Liver (tissue), 9 donors: ENCODE measurements around the gene BOLA2B. TPM values are rescaled to one million over a fixed set of nuclear protein-coding genes. Genes with fewer than 3 reads are reported as not detected.
"Not testable (repeated sequence)": the region's sequence is repeated elsewhere in the genome, so short reads cannot be mapped to it uniquely, and the experiment has no call there.

Experiments
- DNase-seq: peaks from one replicate; pipeline ENCODE4 v3.0.0-alpha.2; 2017; ENCODE audit warnings: low spot score
- H3K27ac ChIP-seq, 2 donors: one replicate each; pipeline ENCODE4 v1.7.0; 2013; ENCODE audit warnings: inconsistent platforms in 2 of 2, low read length in 2 of 2, control low read depth in 1 of 2, low read depth in 1 of 2, mild to moderate bottlenecking in 1 of 2
- H3K27me3 ChIP-seq, 4 donors: one replicate each; pipeline versions ENCODE4 v1.6.1 to v1.7.0; 2013; ENCODE audit warnings: low read length in 3 of 4, inconsistent platforms in 1 of 4, mild to moderate bottlenecking in 1 of 4, moderate library complexity in 1 of 4; ENCODE audit not compliant: control insufficient read depth in 4 of 4, insufficient read depth in 4 of 4
- H3K36me3 ChIP-seq, 4 donors: one replicate each; pipeline versions ENCODE4 v1.6.1 to v1.7.0; 2013; ENCODE audit warnings: low read length in 3 of 4, mild to moderate bottlenecking in 3 of 4, low read depth in 1 of 4, moderate library complexity in 1 of 4; ENCODE audit not compliant: control insufficient read depth in 4 of 4, insufficient read depth in 3 of 4
- H3K4me1 ChIP-seq, 4 donors: one replicate each; pipeline versions ENCODE4 v1.6.1 to v1.7.0; 2013; ENCODE audit warnings: low read length in 3 of 4, mild to moderate bottlenecking in 3 of 4, moderate library complexity in 1 of 4; ENCODE audit not compliant: control insufficient read depth in 4 of 4, insufficient read depth in 4 of 4
- H3K4me3 ChIP-seq, 3 donors: one replicate each; pipeline versions ENCODE4 v1.6.1 to v1.7.0; 2013; ENCODE audit warnings: low read length in 3 of 3, control low read depth in 1 of 3, low read depth in 1 of 3, mild to moderate bottlenecking in 1 of 3
- H3K9ac ChIP-seq, 2 donors: one replicate each; pipeline ENCODE4 v1.7.0; 2013; ENCODE audit warnings: low read length in 2 of 2, mild to moderate bottlenecking in 2 of 2, moderate library complexity in 2 of 2, control low read depth in 1 of 2, low read depth in 1 of 2
- H3K9me3 ChIP-seq, 4 donors: one replicate each; pipeline versions ENCODE4 v1.6.1 to v1.7.0; 2013; ENCODE audit warnings: low read length in 3 of 4; ENCODE audit not compliant: control insufficient read depth in 4 of 4
- EGR1 ChIP-seq, 2 donors: IDR thresholded peaks; 2 replicates each; pipeline ENCODE4 v1.6.1; 2016 to 2018; ENCODE audit warnings: antibody characterized with exemption in 2 of 2, low read depth in 2 of 2
- FOXA1 ChIP-seq: IDR thresholded peaks from 2 replicates; pipeline ENCODE4 v1.6.1; 2016; ENCODE audit warnings: antibody characterized with exemption
- FOXA2 ChIP-seq: IDR thresholded peaks from 2 replicates; pipeline ENCODE4 v1.6.1; 2016; ENCODE audit warnings: antibody characterized with exemption
- GABPA ChIP-seq, 2 donors: IDR thresholded peaks in 1 of 2; conservative IDR thresholded peaks in 1 of 2; 2 replicates each; pipeline ENCODE4 v1.6.1; 2016; ENCODE audit warnings: antibody characterized with exemption in 2 of 2, mild to moderate bottlenecking in 1 of 2, moderate library complexity in 1 of 2
- HNF4G ChIP-seq: IDR thresholded peaks from 2 replicates; pipeline ENCODE4 v1.6.1; 2016; ENCODE audit warnings: antibody characterized with exemption
- JUND ChIP-seq, 2 donors: IDR thresholded peaks; 2 replicates each; pipeline ENCODE4 v1.6.1; 2016; ENCODE audit warnings: antibody characterized with exemption in 2 of 2
- NR2F2 ChIP-seq: IDR thresholded peaks from 2 replicates; pipeline ENCODE4 v1.6.1; 2016; ENCODE audit warnings: antibody characterized with exemption
- RAD21 ChIP-seq, 2 donors: IDR thresholded peaks; 2 replicates each; pipeline ENCODE4 v1.6.1; 2016; ENCODE audit warnings: antibody characterized with exemption in 2 of 2, mild to moderate bottlenecking in 2 of 2
- SP1 ChIP-seq: IDR thresholded peaks from 2 replicates; pipeline ENCODE4 v1.6.1; 2018; ENCODE audit warnings: antibody characterized with exemption, mild to moderate bottlenecking
- TAF1 ChIP-seq: conservative IDR thresholded peaks from 2 replicates; pipeline ENCODE4 v1.6.1; 2016; ENCODE audit warnings: antibody characterized with exemption, mild to moderate bottlenecking
- YY1 ChIP-seq: IDR thresholded peaks from 2 replicates; pipeline ENCODE4 v1.6.1; 2016; ENCODE audit warnings: antibody characterized with exemption, mild to moderate bottlenecking
- WGBS: extraction: QIAGEN DNeasy Blood & Tissue Kit; methylation state at CpG from one replicate; pipeline ENCODE4 v1.1.7; 2013; 5-methylcytosine and 5-hydroxymethylcytosine counted together
- polyA plus RNA-seq, 2 donors: library from polyadenylated mRNA; stranded (reverse) in 1 of 2; unstranded in 1 of 2; fragments of 200-250 nt in 1 of 2; fragments of >200 nt in 1 of 2; fragmentation: Nextera tagmentation in 1 of 2; extraction: Ambion mirVana in 1 of 2; gene quantifications; one replicate each; pipeline versions ENCODE4 v1.2.1 to v1.2.3, GENCODE V29; 2013 to 2015
- total RNA-seq, 2 donors: library from RNA; depleted of rRNA; stranded (reverse); fragments of >200 nt; gene quantifications; one replicate each; pipeline ENCODE4 v1.2.3, GENCODE V29; 2014
- TF ChIP-seq, protein P1 (sequence below): IDR thresholded peaks from 2 replicates; pipeline ENCODE4 v1.6.1; 2016; ENCODE audit warnings: antibody characterized with exemption
- TF ChIP-seq, protein P2 (sequence below): fragments of 150-350 bp; IDR thresholded peaks from 2 replicates; pipeline ENCODE4 v1.5.1; 2017; ENCODE audit warnings: improper control_type of control experiment, low read depth, low read length; ENCODE audit not compliant: missing input control
- TF ChIP-seq, protein P3 (sequence below): IDR thresholded peaks from 2 replicates; pipeline ENCODE4 v1.6.1; 2016; ENCODE audit warnings: antibody characterized with exemption
- TF ChIP-seq, protein P4 (sequence below): IDR thresholded peaks from 2 replicates; pipeline ENCODE4 v1.6.1; 2016; ENCODE audit warnings: antibody characterized with exemption, mild to moderate bottlenecking
- donor health status: healthy.
- donor health status: healthy.
- donor health status: healthy.
- donor health status: healthy.
- donor health status: healthy.

The BOLA2B gene
- total and polyA plus RNA-seq, 4 donors: 21.2 to 79.8 (median 56.8) TPM

DNA sequence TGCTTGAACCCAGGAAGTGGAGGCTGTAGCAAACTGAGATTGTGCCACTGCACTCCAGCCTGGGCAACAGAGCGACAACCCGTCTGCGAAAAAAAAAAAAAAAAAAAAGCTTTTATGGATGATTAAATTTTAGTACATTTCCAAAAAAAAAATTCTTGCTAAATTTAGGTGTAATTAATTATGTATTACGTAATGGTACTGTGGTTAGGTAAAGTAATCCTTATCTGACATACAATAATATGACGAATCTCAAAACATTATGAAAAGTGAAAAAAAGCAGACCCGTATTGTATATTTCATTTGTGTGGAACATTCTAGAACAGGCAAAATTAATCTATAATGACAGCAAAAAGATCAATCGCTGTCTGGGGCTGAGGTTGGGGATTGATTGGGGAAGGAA is 20.4 kb downstream of the BOLA2B start:
- H3K4me1 ChIP-seq: no peaks in the 10 kb centered on the region
- no peak overlapping the region for H3K4me3 ChIP-seq
- 92% methylated on average over 7 of the region's 7 CpGs for WGBS
- TF ChIP-seq, protein P1, sequence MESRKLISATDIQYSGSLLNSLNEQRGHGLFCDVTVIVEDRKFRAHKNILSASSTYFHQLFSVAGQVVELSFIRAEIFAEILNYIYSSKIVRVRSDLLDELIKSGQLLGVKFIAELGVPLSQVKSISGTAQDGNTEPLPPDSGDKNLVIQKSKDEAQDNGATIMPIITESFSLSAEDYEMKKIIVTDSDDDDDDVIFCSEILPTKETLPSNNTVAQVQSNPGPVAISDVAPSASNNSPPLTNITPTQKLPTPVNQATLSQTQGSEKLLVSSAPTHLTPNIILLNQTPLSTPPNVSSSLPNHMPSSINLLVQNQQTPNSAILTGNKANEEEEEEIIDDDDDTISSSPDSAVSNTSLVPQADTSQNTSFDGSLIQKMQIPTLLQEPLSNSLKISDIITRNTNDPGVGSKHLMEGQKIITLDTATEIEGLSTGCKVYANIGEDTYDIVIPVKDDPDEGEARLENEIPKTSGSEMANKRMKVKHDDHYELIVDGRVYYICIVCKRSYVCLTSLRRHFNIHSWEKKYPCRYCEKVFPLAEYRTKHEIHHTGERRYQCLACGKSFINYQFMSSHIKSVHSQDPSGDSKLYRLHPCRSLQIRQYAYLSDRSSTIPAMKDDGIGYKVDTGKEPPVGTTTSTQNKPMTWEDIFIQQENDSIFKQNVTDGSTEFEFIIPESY: no peak
- TF ChIP-seq YY1 (no peak), RAD21 (IDR thresholded peaks at IDR 0.05) (no peak), EGR1 (IDR thresholded peaks at IDR 0.05; ENCODE audit: low read depth in 2 of 2) (no peak), FOXA1 (no peak), SP1 (no peak), JUND (IDR thresholded peaks at IDR 0.05) (no peak), FOXA2 (no peak), GABPA (IDR thresholded peaks at IDR 0.05 in 1 of 2, conservative IDR thresholded peaks at IDR 0.05 in 1 of 2) (no peak), NR2F2 (no peak), HNF4G (no peak), TAF1 (no peak)
- TF ChIP-seq, protein P2, sequence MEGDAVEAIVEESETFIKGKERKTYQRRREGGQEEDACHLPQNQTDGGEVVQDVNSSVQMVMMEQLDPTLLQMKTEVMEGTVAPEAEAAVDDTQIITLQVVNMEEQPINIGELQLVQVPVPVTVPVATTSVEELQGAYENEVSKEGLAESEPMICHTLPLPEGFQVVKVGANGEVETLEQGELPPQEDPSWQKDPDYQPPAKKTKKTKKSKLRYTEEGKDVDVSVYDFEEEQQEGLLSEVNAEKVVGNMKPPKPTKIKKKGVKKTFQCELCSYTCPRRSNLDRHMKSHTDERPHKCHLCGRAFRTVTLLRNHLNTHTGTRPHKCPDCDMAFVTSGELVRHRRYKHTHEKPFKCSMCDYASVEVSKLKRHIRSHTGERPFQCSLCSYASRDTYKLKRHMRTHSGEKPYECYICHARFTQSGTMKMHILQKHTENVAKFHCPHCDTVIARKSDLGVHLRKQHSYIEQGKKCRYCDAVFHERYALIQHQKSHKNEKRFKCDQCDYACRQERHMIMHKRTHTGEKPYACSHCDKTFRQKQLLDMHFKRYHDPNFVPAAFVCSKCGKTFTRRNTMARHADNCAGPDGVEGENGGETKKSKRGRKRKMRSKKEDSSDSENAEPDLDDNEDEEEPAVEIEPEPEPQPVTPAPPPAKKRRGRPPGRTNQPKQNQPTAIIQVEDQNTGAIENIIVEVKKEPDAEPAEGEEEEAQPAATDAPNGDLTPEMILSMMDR: no peak
- TF ChIP-seq, protein P3, sequence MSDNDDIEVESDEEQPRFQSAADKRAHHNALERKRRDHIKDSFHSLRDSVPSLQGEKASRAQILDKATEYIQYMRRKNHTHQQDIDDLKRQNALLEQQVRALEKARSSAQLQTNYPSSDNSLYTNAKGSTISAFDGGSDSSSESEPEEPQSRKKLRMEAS: no peak
- TF ChIP-seq, protein P4, sequence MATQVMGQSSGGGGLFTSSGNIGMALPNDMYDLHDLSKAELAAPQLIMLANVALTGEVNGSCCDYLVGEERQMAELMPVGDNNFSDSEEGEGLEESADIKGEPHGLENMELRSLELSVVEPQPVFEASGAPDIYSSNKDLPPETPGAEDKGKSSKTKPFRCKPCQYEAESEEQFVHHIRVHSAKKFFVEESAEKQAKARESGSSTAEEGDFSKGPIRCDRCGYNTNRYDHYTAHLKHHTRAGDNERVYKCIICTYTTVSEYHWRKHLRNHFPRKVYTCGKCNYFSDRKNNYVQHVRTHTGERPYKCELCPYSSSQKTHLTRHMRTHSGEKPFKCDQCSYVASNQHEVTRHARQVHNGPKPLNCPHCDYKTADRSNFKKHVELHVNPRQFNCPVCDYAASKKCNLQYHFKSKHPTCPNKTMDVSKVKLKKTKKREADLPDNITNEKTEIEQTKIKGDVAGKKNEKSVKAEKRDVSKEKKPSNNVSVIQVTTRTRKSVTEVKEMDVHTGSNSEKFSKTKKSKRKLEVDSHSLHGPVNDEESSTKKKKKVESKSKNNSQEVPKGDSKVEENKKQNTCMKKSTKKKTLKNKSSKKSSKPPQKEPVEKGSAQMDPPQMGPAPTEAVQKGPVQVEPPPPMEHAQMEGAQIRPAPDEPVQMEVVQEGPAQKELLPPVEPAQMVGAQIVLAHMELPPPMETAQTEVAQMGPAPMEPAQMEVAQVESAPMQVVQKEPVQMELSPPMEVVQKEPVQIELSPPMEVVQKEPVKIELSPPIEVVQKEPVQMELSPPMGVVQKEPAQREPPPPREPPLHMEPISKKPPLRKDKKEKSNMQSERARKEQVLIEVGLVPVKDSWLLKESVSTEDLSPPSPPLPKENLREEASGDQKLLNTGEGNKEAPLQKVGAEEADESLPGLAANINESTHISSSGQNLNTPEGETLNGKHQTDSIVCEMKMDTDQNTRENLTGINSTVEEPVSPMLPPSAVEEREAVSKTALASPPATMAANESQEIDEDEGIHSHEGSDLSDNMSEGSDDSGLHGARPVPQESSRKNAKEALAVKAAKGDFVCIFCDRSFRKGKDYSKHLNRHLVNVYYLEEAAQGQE: no peak
- no peaks in the 10 kb centered on the region for H3K9me3 ChIP-seq
- no peak overlapping the region for H3K9ac ChIP-seq
- H3K27me3 ChIP-seq: no peaks in the 10 kb centered on the region
- no peak overlapping the region for H3K27ac ChIP-seq
- DNase-seq: no peak
- H3K36me3 ChIP-seq: no peaks in the 10 kb centered on the region

DNA sequence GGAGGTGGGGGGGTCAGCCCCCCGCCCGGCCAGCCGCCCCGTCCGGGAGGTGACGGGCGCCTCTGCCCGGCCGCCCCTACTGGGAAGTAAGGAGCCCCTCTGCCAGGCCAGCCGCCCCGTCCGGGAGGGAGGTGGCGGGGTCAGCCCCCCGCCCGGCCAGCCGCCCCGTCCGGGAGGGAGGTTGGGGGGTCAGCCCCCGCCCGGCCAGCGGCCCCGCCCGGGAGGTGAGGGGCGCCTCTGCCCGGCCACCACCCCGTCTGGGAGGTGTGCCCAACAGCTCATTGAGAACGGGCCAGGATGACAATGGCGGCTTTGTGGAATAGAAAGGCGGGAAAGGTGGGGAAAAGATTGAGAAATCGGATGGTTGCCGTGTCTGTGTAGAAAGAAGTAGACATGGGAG is 23.3 kb downstream of the BOLA2B start:
- WGBS: 82% methylated on average over 22 of the region's 31 CpGs

DNA sequence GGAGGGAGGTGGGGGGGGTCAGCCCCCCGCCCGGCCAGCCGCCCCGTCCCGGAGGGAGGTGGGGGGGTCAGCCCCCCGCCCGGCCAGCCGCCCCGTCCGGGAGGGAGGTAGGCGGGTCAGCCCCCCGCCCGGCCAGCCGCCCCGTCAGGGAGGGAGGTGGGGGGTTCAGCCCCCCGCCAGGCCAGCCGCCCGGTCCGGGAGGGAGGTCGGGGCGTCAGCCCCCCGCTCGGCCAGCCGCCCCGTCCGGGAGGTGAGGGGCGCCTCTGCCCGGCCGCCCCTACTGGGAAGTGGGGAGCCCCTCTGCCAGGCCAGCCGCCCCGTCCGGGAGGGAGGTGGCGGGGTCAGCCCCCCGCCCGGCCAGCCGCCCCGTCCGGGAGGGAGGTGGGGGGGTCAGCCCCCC is 24.1 kb downstream of the BOLA2B start:
- H3K4me3 ChIP-seq, H3K9me3 ChIP-seq, H3K36me3 ChIP-seq, H3K4me1 ChIP-seq, DNase-seq, H3K9ac ChIP-seq, H3K27ac ChIP-seq, H3K27me3 ChIP-seq: not testable (repeated sequence)
- WGBS: 96% methylated on average over 32 of the region's 38 CpGs

More for the DNA sequence above, 23.3 kb downstream of the BOLA2B start:
- DNase-seq, H3K27me3 ChIP-seq, H3K9ac ChIP-seq, H3K9me3 ChIP-seq, H3K36me3 ChIP-seq, H3K27ac ChIP-seq, H3K4me3 ChIP-seq, H3K4me1 ChIP-seq: not testable (repeated sequence)

DNA sequence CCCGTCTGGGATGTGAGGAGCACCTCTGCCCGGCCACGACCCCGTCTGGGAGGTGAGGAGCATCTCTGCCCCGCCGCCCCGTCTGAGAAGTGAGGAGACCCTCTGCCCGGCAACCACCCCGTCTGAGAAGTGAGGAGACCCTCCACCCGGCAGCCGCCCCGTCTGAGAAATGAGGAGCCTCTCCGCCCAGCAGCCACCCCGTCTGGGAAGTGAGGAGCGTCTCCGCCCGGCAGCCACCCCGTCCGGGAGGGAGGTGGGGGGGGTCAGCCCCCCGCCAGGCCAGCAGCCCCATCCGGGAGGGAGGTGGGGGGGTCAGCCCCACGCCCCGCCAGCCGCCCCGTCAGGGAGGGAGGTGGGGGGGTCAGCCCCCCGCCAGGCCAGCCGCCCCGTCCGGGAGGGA is 24.7 kb downstream of the BOLA2B start:
- not testable (repeated sequence) for H3K4me1 ChIP-seq, H3K9me3 ChIP-seq, H3K4me3 ChIP-seq, H3K27ac ChIP-seq, H3K9ac ChIP-seq, H3K27me3 ChIP-seq, H3K36me3 ChIP-seq, DNase-seq
- 93% methylated on average over 16 of the region's 29 CpGs for WGBS
